ENCODE results near the gene ZNF606.

Gene ZNF606

GRCh38 chr19:58046856-58047255, 44.2 kb upstream of the ZNF606 start:
- H2AFZ ChIP-seq (ENCODE audit: low read length): no peak overlapping the region
- no peak overlapping the region for H3K4me3 ChIP-seq (ENCODE audit: low read length)
- H3K4me1 ChIP-seq (ENCODE audit: low read length): no peaks in the 10 kb centered on the region
- no peaks in the 10 kb centered on the region for H3K36me3 ChIP-seq (replicated peaks; ENCODE audit: insufficient read depth, low read length)
- H3K9ac ChIP-seq (ENCODE audit: low read length): no peak overlapping the region
- H3K27me3 ChIP-seq (replicated peaks; ENCODE audit: insufficient read depth, low read length): no peaks in the 10 kb centered on the region
- no peaks in the 10 kb centered on the region for H3K9me3 ChIP-seq (replicated peaks; ENCODE audit: insufficient read depth, low read length)
- no peak for DNase-seq
- H3K27ac ChIP-seq (ENCODE audit: low read length): no peak overlapping the region
- TF ChIP-seq CTCF (IDR thresholded peaks at IDR 0.05; ENCODE audit: low read length): no peak
- TF ChIP-seq EZH2 (optimal IDR thresholded peaks at IDR 0.05; ENCODE audit: low read depth, low read length): no peak
- no peak for TF ChIP-seq EZH2phosphoT487 (IDR thresholded peaks at IDR 0.05; ENCODE audit: low read length)
- H3K9me2 ChIP-seq (replicated peaks; ENCODE audit: insufficient read depth, low read length): no peaks in the 10 kb centered on the region
- H4K20me1 ChIP-seq (ENCODE audit: insufficient read depth, low read length): no peaks in the 10 kb centered on the region
- no peaks in the 10 kb centered on the region for H3F3A ChIP-seq (ENCODE audit: insufficient read depth, low read length)
- no peaks in the 10 kb centered on the region for H3K79me2 ChIP-seq (ENCODE audit: low read length)
- H3K4me2 ChIP-seq (ENCODE audit: low read depth, low read length): no peak overlapping the region

- H3F3A ChIP-seq (ENCODE audit: insufficient read depth, low read length): no peaks in the 10 kb centered on the region
- no peaks in the 10 kb centered on the region for H3K4me1 ChIP-seq (ENCODE audit: low read length)
- H3K4me2 ChIP-seq (ENCODE audit: low read depth, low read length): no peak overlapping the region
- no peak overlapping the region for H3K27ac ChIP-seq (ENCODE audit: low read length)
- H4K20me1 ChIP-seq (ENCODE audit: insufficient read depth, low read length): no peaks in the 10 kb centered on the region
- no peak overlapping the region for H2AFZ ChIP-seq (ENCODE audit: low read length)
- no peaks in the 10 kb centered on the region for H3K27me3 ChIP-seq (replicated peaks; ENCODE audit: insufficient read depth, low read length)
- TF ChIP-seq EZH2 (optimal IDR thresholded peaks at IDR 0.05; ENCODE audit: low read depth, low read length): no peak
- no peak for TF ChIP-seq CTCF (IDR thresholded peaks at IDR 0.05; ENCODE audit: low read length)
- H3K79me2 ChIP-seq (ENCODE audit: low read length): no peaks in the 10 kb centered on the region
- H3K9ac ChIP-seq (ENCODE audit: low read length): no peak overlapping the region
- DNase-seq: no peak
- H3K4me3 ChIP-seq (ENCODE audit: low read length): no peak overlapping the region
- H3K9me3 ChIP-seq (replicated peaks; ENCODE audit: insufficient read depth, low read length): no peaks in the 10 kb centered on the region
- H3K9me2 ChIP-seq (replicated peaks; ENCODE audit: insufficient read depth, low read length): no peaks in the 10 kb centered on the region
- no peaks in the 10 kb centered on the region for H3K36me3 ChIP-seq (replicated peaks; ENCODE audit: insufficient read depth, low read length)
Observed at GRCh38 chr19:58045411-58046050, 42.9 kb upstream of the ZNF606 start.

GRCh38 chr19:58044886-58045285, 42.3 kb upstream of the ZNF606 start:
- Histone ChIP-seq H3K9me2 (replicated peaks; ENCODE audit: insufficient read depth, low read length) (no peaks in the 10 kb centered on the region), H3K9ac (ENCODE audit: low read length) (no peak overlapping the region), H2AFZ (ENCODE audit: low read length) (no peak overlapping the region), H3K4me3 (ENCODE audit: low read length) (no peak overlapping the region), H3K4me1 (ENCODE audit: low read length) (no peaks in the 10 kb centered on the region), H3K36me3 (replicated peaks; ENCODE audit: insufficient read depth, low read length) (no peaks in the 10 kb centered on the region), H3K27ac (ENCODE audit: low read length) (no peak overlapping the region), H3F3A (ENCODE audit: insufficient read depth, low read length) (no peaks in the 10 kb centered on the region), H4K20me1 (ENCODE audit: insufficient read depth, low read length) (no peaks in the 10 kb centered on the region), H3K4me2 (ENCODE audit: low read depth, low read length) (no peak overlapping the region), H3K79me2 (ENCODE audit: low read length) (no peaks in the 10 kb centered on the region), H3K27me3 (replicated peaks; ENCODE audit: insufficient read depth, low read length) (no peaks in the 10 kb centered on the region), H3K9me3 (replicated peaks; ENCODE audit: insufficient read depth, low read length) (no peaks in the 10 kb centered on the region)
- TF ChIP-seq EZH2 (optimal IDR thresholded peaks at IDR 0.05; ENCODE audit: low read depth, low read length) (no peak), CTCF (IDR thresholded peaks at IDR 0.05; ENCODE audit: low read length) (no peak), EZH2phosphoT487 (IDR thresholded peaks at IDR 0.05; ENCODE audit: low read length) (no peak)
- no peak for DNase-seq

All from MM.1S (cell line).